Measurements from ENCODE around the gene MEG3.

The MEG3 gene

DNA sequence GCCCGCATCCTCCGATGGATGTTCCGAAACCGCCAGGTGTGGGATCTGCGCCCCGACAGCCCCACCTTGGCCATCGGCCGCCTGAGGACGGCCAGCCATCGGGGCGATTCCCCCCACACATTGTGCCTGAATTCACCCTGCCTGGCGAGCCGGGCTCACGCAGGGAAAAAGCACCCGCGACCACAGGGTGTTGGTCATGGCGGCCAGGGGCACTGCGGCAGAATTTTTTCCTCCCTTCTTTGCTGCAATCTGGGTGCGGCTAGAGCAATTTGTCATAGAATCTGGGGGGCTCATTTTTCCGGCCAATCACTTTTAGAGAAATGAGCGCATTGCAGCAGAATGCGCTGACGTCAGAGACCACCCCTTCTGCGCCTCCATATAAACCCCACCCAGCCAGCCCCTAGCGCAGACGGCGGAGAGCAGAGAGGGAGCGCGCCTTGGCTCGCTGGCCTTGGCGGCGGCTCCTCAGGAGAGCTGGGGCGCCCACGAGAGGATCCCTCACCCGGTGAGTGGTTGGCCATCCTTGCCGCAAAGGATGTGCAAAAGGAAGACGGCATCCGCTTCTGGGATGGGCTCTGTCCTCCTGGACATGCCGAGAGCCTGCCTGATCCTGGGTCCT lies at the start of gene MEG3:
Gene MEG3, plus strand, starts transcription at position 406 of the 619 bp plus-strand sequence.
- no peak for DNase-seq
- no peak within 1 kb of the TSS for H3K27ac Mint-ChIP-seq

DNA sequence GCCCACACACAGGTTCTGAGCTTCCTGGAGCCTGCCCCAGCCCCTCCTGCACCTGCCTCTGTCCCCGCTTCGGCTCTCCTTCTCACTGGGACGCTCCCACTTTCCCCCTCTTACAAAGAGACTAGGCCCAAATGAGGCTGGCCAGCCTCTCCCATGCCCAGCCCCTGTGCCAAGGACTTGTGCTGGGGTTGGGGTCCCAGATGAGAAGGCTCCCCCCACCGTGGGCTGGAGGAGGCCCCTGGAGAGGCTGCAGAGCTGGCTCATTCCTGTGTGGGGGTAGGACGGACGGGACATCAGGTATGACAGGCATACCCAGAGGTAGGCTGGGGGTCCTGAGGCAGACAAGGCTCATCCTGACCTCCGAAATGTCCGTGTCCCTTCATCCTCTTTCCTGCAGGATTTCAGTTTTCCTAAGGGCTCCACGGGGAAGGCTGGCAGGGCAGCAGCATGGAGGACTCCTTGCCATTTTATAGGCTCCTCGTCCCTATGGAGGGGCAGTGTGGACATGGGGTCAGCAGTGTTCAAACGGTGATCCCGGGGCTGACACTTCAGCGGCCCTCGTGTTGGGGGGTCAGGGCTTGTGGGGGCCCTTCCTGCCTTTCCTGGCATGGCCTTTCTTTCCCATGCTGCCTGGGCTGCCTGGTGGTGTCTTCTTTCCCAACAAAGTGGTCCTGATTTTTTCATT lies 49.1 kb upstream of the MEG3 start:
- Mint-ChIP-seq H3K4me3 (no peak overlapping the region), H3K27ac (no peak overlapping the region), H3K36me3 (ENCODE audit: low read depth) (no peaks in the 10 kb centered on the region), H3K9me3 (no peaks in the 10 kb centered on the region), H3K4me1 (peaks cover 47% of the 10 kb centered on the region), H3K27me3 (ENCODE audit: low read depth, poor library complexity) (peaks cover 15% of the 10 kb centered on the region)
- TF ChIP-seq, protein P1, sequence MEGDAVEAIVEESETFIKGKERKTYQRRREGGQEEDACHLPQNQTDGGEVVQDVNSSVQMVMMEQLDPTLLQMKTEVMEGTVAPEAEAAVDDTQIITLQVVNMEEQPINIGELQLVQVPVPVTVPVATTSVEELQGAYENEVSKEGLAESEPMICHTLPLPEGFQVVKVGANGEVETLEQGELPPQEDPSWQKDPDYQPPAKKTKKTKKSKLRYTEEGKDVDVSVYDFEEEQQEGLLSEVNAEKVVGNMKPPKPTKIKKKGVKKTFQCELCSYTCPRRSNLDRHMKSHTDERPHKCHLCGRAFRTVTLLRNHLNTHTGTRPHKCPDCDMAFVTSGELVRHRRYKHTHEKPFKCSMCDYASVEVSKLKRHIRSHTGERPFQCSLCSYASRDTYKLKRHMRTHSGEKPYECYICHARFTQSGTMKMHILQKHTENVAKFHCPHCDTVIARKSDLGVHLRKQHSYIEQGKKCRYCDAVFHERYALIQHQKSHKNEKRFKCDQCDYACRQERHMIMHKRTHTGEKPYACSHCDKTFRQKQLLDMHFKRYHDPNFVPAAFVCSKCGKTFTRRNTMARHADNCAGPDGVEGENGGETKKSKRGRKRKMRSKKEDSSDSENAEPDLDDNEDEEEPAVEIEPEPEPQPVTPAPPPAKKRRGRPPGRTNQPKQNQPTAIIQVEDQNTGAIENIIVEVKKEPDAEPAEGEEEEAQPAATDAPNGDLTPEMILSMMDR (IDR thresholded peaks at IDR 0.05), result no peak
- no peak for DNase-seq

More for the DNA sequence above, at the start of gene MEG3:
- Mint-ChIP-seq H3K4me1 (peaks cover 57% of the 10 kb centered on the region), H3K36me3 (ENCODE audit: low read depth) (peaks cover 14% of the 10 kb centered on the region), H3K9me3 (peaks cover 35% of the 10 kb centered on the region), H3K27me3 (ENCODE audit: low read depth, poor library complexity) (peaks cover 22% of the 10 kb centered on the region), H3K4me3 (no peak within 1 kb of the TSS)
- TF ChIP-seq, protein P1 (IDR thresholded peaks at IDR 0.05), result no peak

DNA sequence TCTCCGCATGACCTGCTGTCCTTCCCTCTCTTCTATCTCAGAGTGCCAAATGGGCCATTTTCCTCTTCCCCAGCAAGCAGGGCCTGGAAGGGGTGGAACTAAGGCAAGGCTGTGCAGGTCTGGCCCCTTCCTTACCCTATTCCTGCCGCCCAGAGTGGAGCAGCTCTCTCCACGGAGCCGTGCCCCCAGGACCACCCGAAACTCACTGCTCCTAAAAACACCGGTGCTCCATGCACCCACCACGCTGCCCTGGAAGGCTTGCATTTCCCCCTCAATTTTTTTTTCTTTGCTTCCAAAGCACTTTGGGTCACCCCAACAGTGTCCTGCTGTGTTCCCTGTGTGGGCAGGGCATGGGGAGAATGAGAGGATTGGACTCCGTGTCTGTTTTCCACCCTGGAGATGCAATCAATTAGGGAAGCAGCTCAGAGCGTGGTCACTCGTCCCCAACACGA lies 48.5 kb upstream of the MEG3 start:
- TF ChIP-seq, protein P1 (IDR thresholded peaks at IDR 0.05), result no peak
- Mint-ChIP-seq H3K4me1 (peaks cover 53% of the 10 kb centered on the region), H3K27ac (no peak overlapping the region), H3K9me3 (no peaks in the 10 kb centered on the region), H3K4me3 (no peak overlapping the region), H3K36me3 (ENCODE audit: low read depth) (no peaks in the 10 kb centered on the region), H3K27me3 (ENCODE audit: low read depth, poor library complexity) (peaks cover 12% of the 10 kb centered on the region)
- DNase-seq, result no peak

DNA sequence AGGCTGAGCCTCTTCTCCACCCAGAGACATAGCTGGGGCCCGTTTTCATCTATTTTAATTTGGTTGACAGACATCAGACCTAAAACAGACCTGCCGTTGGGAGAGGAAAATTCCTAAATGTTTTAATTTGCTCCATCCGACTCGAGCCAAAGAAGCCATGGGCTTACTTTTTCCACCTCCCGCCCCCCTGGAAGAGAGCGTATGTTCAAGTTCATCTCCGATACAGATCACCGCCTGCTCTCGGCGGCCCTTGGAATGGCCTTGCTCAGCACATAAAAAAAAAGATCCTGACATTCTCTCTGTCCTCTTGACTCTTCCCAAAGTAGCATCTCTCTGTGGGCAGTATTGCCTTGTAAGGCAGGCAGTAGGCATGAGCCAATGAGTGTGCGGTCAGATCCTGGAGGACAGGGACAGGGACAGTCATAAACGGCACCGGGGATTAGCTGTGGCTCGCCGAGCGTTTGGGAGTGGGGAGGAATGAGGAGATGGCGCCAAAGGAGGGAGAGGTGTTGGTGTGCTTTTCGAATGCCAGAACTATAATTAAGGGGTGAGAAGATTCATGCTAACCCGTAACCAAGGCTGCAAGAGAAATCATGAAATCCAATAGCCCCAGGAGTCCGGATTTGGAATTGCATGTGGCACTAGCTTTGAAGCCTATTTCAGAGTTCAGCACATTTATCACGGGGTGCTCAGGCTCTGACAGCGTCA lies 47.9 kb upstream of the MEG3 start:
- TF ChIP-seq, protein P1 (IDR thresholded peaks at IDR 0.05), result no peak
- no peaks in the 10 kb centered on the region for H3K9me3 Mint-ChIP-seq
- DNase-seq, result no peak
- no peaks in the 10 kb centered on the region for H3K36me3 Mint-ChIP-seq (ENCODE audit: low read depth)
- H3K4me3 Mint-ChIP-seq, result no peak overlapping the region
- peaks cover 10% of the 10 kb centered on the region for H3K27me3 Mint-ChIP-seq (ENCODE audit: low read depth, poor library complexity)
- H3K4me1 Mint-ChIP-seq, result peaks cover 59% of the 10 kb centered on the region
- H3K27ac Mint-ChIP-seq, result no peak overlapping the region

- Mint-ChIP-seq H3K27ac (no peak overlapping the region), H3K36me3 (ENCODE audit: low read depth) (no peaks in the 10 kb centered on the region), H3K4me1 (peaks cover 64% of the 10 kb centered on the region), H3K27me3 (ENCODE audit: low read depth, poor library complexity) (peaks cover 10% of the 10 kb centered on the region), H3K9me3 (no peaks in the 10 kb centered on the region), H3K4me3 (no peak overlapping the region)
- TF ChIP-seq, protein P1 (IDR thresholded peaks at IDR 0.05), result no peak
- no peak for DNase-seq
These were observed 47.4 kb upstream of the MEG3 start for GRCh38 chr14:100778526-100778882.
